ENCODE measurements around the gene ADARB2.

- TF ChIP-seq REST (IDR thresholded peaks at IDR 0.05; ENCODE audit: insufficient read depth in 1 of 2, low read depth in 2 of 2, low read length in 2 of 2) (no peak), TAF1 (IDR thresholded peaks at IDR 0.05; ENCODE audit: borderline replicate concordance, insufficient read depth, low read length) (no peak)
Measured at GRCh38 chr10:1227510-1228402, 509.6 kb downstream of the ADARB2 start.
